GM23338 (cell line): ENCODE results near the gene SCG3. TPM values are rescaled to one million over a fixed set of nuclear protein-coding genes. Genes with fewer than 3 reads are reported as not detected.

Experiments used
- ATAC-seq: fragments of 200-7000 bp; cut with Tn5 transposase; 3 replicates; pipeline ENCODE4 v1.9.1; 2020
- DNase-seq: peaks from one replicate; pipeline ENCODE4 v3.0.0-alpha.2; 2015; ENCODE audit warnings: low spot score
- H2AFZ ChIP-seq: fragments of 200-600 bp; sonication (generic); 2 replicates; pipeline ENCODE4 v1.8.0; 2016; ENCODE audit warnings: antibody characterized with exemption, mild to moderate bottlenecking, moderate library complexity
- H3F3A ChIP-seq: fragments of 200-600 bp; sonication (generic); replicated peaks from 2 replicates; pipeline ENCODE4 v1.8.0; 2017; ENCODE audit warnings: antibody characterized with exemption, mixed run types, low read depth
- H3K27ac ChIP-seq: fragments of 200-600 bp; sonication (generic); 2 replicates; pipeline ENCODE4 v1.6.1; 2016; ENCODE audit warnings: low read depth
- H3K27me3 ChIP-seq: fragments of 200-600 bp; sonication (generic); 2 replicates; pipeline ENCODE4 v1.8.0; 2016; ENCODE audit warnings: mild to moderate bottlenecking, mixed run types, moderate library complexity; ENCODE audit not compliant: insufficient read depth
- H3K36me3 ChIP-seq: fragments of 200-600 bp; sonication (generic); 2 replicates; pipeline ENCODE4 v1.8.0; 2016; ENCODE audit warnings: mild to moderate bottlenecking; ENCODE audit not compliant: insufficient read depth
- H3K4me1 ChIP-seq: fragments of 200-600 bp; sonication (generic); 2 replicates; pipeline ENCODE4 v1.8.0; 2016; ENCODE audit warnings: mild to moderate bottlenecking, moderate library complexity; ENCODE audit not compliant: insufficient read depth
- H3K4me2 ChIP-seq: fragments of 200-600 bp; sonication (generic); 2 replicates; pipeline ENCODE4 v1.7.1; 2017; ENCODE audit warnings: mixed run types
- H3K4me3 ChIP-seq: fragments of 200-600 bp; sonication (generic); 2 replicates; pipeline ENCODE4 v1.6.1; 2016; ENCODE audit warnings: mixed run types
- H3K79me2 ChIP-seq: fragments of 200-600 bp; sonication (generic); replicated peaks from 2 replicates; pipeline ENCODE4 v1.8.0; 2017; ENCODE audit warnings: mild to moderate bottlenecking; ENCODE audit not compliant: insufficient read depth
- H3K9me2 ChIP-seq: fragments of 200-600 bp; sonication (generic); 2 replicates; pipeline ENCODE4 v1.8.0; 2017; ENCODE audit not compliant: insufficient read depth
- H4K20me1 ChIP-seq: fragments of 200-600 bp; sonication (generic); replicated peaks from 2 replicates; pipeline ENCODE4 v1.8.0; 2017; ENCODE audit warnings: mild to moderate bottlenecking; ENCODE audit not compliant: insufficient read depth
- H3K27ac Mint-ChIP-seq: 2 replicates; pipeline ENCODE4 v1.8.0; 2020; ENCODE audit warnings: inconsistent platforms, mild to moderate bottlenecking, moderate library complexity, mixed read lengths
- H3K27me3 Mint-ChIP-seq: 3 replicates; pipeline ENCODE4 v1.8.0; 2022; ENCODE audit warnings: low read depth, mild to moderate bottlenecking, moderate library complexity, mixed read lengths, inconsistent platforms; ENCODE audit not compliant: insufficient read depth, poor library complexity
- H3K36me3 Mint-ChIP-seq: 3 replicates; pipeline ENCODE4 v1.8.0; 2021; ENCODE audit warnings: low read depth, mild to moderate bottlenecking, inconsistent platforms, moderate library complexity, mixed read lengths
- H3K4me1 Mint-ChIP-seq: 3 replicates; pipeline ENCODE4 v1.8.0; 2020; ENCODE audit warnings: mild to moderate bottlenecking, inconsistent platforms, mixed read lengths
- H3K4me3 Mint-ChIP-seq: 3 replicates; pipeline ENCODE4 v1.8.0; 2021; ENCODE audit warnings: moderate library complexity, mild to moderate bottlenecking, inconsistent platforms, mixed read lengths
- H3K9me3 Mint-ChIP-seq: 3 replicates; pipeline ENCODE4 v1.8.0; 2020; ENCODE audit warnings: moderate library complexity, mild to moderate bottlenecking, inconsistent platforms, mixed read lengths
- CREB1 ChIP-seq: fragments of 250-450 bp; sonication (Bioruptor Pico); IDR thresholded peaks from 2 replicates; pipeline ENCODE4 v1.5.0; 2020; ENCODE audit warnings: low read depth, mild to moderate bottlenecking, moderate library complexity
- EZH2 ChIP-seq: fragments of 200-600 bp; sonication (generic); IDR thresholded peaks from one replicate; pipeline ENCODE4 v1.8.0; 2017; ENCODE audit warnings: antibody characterized with exemption, mild to moderate bottlenecking, low read depth; ENCODE audit not compliant: unreplicated experiment
- JUNB ChIP-seq: IDR thresholded peaks from one replicate; pipeline ENCODE4 v1.6.1; 2016; ENCODE audit warnings: antibody characterized with exemption; ENCODE audit not compliant: unreplicated experiment
- POLR2AphosphoS5 ChIP-seq: IDR thresholded peaks from 2 replicates; pipeline ENCODE4 v1.6.1; 2016; ENCODE audit warnings: antibody characterized with exemption, low read depth
- STAT1 ChIP-seq: IDR thresholded peaks from one replicate; pipeline ENCODE4 v1.6.1; 2016; ENCODE audit warnings: antibody characterized with exemption; ENCODE audit not compliant: unreplicated experiment
- ZNF114 ChIP-seq: fragments of 250-450 bp; sonication (Bioruptor Pico); IDR thresholded peaks from 2 replicates; pipeline ENCODE4 v1.5.0; 2020; ENCODE audit warnings: mild to moderate bottlenecking, moderate library complexity
- ZNF331 ChIP-seq: fragments of 250-450 bp; sonication (Bioruptor Pico); IDR thresholded peaks from 2 replicates; pipeline ENCODE4 v1.5.0; 2020; ENCODE audit warnings: low read depth, mild to moderate bottlenecking, moderate library complexity
- polyA plus RNA-seq: library from polyadenylated mRNA; unstranded; fragments of >200 nt; fragmentation: Nextera tagmentation; extraction: Ambion mirVana; gene quantifications from 2 replicates; pipeline ENCODE4 v1.2.1, GENCODE V29; 2016
- total RNA-seq: library from RNA; depleted of rRNA; stranded (reverse); fragments of >200 nt; shearing (Covaris generic); gene quantifications from 2 replicates; pipeline ENCODE4 v1.2.3, GENCODE V29; 2014
- TF ChIP-seq, protein P1 (sequence below), 2 experiments: fragments of 200-600 bp in 1 of 2; sonication (generic) in 1 of 2; conservative IDR thresholded peaks; 2 replicates each; pipeline versions ENCODE4 v1.5.1 to v1.6.1; 2016 to 2017; ENCODE audit warnings: antibody characterized with exemption in 2 of 2, low read depth in 2 of 2, mild to moderate bottlenecking in 2 of 2, moderate library complexity in 1 of 2
- TF ChIP-seq, protein P2 (sequence below): fragments of 250-450 bp; sonication (Bioruptor Pico); IDR thresholded peaks from 2 replicates; pipeline ENCODE4 v1.5.0; 2020; ENCODE audit warnings: mild to moderate bottlenecking, moderate library complexity

The SCG3 gene
- total and polyA plus RNA-seq, 2 experiments from 2014 or later: 44.2 to 99.5 TPM

DNA sequence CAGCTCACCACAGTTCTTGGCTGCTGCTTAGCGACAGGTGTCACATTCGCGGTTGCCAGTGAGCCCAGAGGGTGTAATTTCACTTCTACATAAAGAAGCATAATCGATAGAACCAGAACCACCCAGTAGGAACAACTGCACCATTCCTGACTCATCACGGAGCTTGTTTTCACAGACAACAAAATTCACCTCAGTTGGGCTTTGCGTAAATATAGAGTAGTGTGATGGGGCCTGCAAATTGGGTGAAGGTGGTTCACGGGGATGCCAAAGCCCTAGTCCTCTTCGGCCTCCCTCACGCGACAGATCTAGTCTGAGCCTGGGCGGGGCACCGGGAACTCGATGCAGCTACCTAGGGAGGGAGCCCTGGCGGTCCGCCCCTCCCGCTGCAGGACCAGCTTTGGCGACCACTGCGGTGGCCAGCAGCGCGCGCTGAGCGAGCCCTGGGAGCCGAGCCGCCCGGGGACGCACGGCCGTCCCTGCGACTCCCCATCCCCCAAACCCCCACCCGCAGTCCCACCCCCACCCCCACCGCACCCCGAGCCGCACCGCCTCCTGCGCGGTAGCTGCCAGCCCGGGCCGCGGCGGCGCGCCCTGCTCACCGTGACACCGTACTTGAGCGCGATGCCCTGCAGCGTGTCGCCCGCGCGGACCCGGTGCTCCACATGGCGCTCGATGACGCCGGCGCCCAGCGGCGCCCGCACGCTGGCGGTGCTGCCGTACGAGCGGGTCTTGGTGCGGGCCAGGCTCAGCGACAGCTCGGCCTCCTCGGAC lies 55.6 kb downstream of the SCG3 start:
- peak; percentile 70 for DNase-seq
- peaks cover 22% of the 10 kb centered on the region for H3K27me3 Mint-ChIP-seq
- Histone ChIP-seq H2AFZ (peak overlapping the region; percentile 90), H3K4me1 (peaks cover 8% of the 10 kb centered on the region), H3K4me2 (peak overlapping the region; percentile 88), H3K9me2 (no peaks in the 10 kb centered on the region), H3K36me3 (no peaks in the 10 kb centered on the region), H4K20me1 (no peaks in the 10 kb centered on the region), H3K27ac (no peak overlapping the region), H3K4me3 (peak overlapping the region; percentile 65), H3K79me2 (no peaks in the 10 kb centered on the region), H3F3A (no peaks in the 10 kb centered on the region), H3K27me3 (peaks cover 42% of the 10 kb centered on the region)
- peak overlapping the region; percentile 75 for H3K4me3 Mint-ChIP-seq
- H3K4me1 Mint-ChIP-seq: peaks cover 15% of the 10 kb centered on the region
- TF ChIP-seq CREB1 (CRISPR knock-in tag) (peak; percentile 14; the same call in 1 of the 2 replicates), EZH2 (peak; percentile 32), STAT1 (no peak), ZNF331 (CRISPR knock-in tag) (no peak)
- peak; percentile 77 for ATAC-seq
- H3K27ac Mint-ChIP-seq: no peak overlapping the region
- no peaks in the 10 kb centered on the region; the same call in 2 of the 3 replicates for H3K9me3 Mint-ChIP-seq
- no peaks in the 10 kb centered on the region; the same call in 2 of the 3 replicates for H3K36me3 Mint-ChIP-seq

DNA sequence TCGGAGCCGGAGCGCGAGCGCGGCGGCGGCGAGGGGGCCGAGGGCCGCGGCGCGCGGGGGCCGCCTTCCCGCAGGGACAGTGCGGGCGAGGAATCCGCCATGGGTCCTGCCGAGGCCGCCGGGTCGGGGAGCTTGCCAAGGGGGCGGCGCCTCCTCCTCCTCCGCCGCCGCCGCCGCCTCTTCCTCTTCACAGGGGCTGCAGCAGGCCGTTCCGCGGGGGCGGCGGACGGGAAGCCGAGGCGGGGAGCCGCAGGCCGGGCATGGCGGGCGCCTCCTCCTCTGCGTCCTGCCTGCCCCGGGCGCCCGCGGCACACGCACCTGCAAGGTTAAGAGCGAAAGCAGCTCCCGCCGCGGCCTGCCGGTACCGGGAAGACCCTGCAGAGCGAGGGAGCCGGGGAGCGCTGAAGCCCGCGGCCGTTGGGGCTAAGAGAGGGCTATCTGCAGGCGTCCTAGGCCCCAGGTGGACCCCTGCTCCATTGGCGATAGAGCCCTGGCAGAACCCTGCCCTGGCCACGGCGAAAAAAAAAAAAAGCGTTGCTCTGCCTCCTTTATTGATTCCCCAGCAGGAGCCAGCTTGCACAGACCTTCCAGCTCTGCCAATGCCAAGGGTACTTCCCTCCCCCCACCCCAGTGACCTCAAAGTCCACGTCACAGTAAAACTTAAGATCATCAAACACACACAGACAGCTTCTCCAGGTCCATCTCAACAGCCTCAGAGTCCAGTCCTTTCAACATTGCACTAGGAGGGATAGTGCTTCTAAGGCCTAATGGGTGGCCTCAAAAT lies 56.4 kb downstream of the SCG3 start, which contains the start of gene LYSMD2:
Gene LYSMD2, minus strand, starts transcription at position 134 of the 784 bp plus-strand sequence. Its CDS starts 33 bp downstream, at position 101.
- Histone ChIP-seq H3K36me3 (no peaks in the 10 kb centered on the region), H3K4me2 (peak within 1 kb of the TSS; percentile 88), H3F3A (no peaks in the 10 kb centered on the region), H2AFZ (peak within 1 kb of the TSS; percentile 90), H3K27ac (no peak within 1 kb of the TSS), H3K4me3 (peak within 1 kb of the TSS; percentile 65), H3K79me2 (no peaks in the 10 kb centered on the region), H3K9me2 (no peaks in the 10 kb centered on the region), H4K20me1 (no peaks in the 10 kb centered on the region), H3K4me1 (peaks cover 8% of the 10 kb centered on the region), H3K27me3 (peaks cover 42% of the 10 kb centered on the region)
- H3K36me3 Mint-ChIP-seq: no peaks in the 10 kb centered on the region; the same call in 2 of the 3 replicates
- peaks cover 22% of the 10 kb centered on the region for H3K27me3 Mint-ChIP-seq
- H3K27ac Mint-ChIP-seq: no peak within 1 kb of the TSS
- DNase-seq: peak; percentile 69
- H3K4me1 Mint-ChIP-seq: peaks cover 12% of the 10 kb centered on the region
- H3K9me3 Mint-ChIP-seq: no peaks in the 10 kb centered on the region; the same call in 2 of the 3 replicates
- peak within 1 kb of the TSS; percentile 75 for H3K4me3 Mint-ChIP-seq
- peak; percentile 70 for ATAC-seq
- TF ChIP-seq, protein P1, sequence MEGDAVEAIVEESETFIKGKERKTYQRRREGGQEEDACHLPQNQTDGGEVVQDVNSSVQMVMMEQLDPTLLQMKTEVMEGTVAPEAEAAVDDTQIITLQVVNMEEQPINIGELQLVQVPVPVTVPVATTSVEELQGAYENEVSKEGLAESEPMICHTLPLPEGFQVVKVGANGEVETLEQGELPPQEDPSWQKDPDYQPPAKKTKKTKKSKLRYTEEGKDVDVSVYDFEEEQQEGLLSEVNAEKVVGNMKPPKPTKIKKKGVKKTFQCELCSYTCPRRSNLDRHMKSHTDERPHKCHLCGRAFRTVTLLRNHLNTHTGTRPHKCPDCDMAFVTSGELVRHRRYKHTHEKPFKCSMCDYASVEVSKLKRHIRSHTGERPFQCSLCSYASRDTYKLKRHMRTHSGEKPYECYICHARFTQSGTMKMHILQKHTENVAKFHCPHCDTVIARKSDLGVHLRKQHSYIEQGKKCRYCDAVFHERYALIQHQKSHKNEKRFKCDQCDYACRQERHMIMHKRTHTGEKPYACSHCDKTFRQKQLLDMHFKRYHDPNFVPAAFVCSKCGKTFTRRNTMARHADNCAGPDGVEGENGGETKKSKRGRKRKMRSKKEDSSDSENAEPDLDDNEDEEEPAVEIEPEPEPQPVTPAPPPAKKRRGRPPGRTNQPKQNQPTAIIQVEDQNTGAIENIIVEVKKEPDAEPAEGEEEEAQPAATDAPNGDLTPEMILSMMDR (conservative IDR thresholded peaks at IDR 0.05; ENCODE audit: low read depth in 2 of 2): no peak
- TF ChIP-seq, protein P2, sequence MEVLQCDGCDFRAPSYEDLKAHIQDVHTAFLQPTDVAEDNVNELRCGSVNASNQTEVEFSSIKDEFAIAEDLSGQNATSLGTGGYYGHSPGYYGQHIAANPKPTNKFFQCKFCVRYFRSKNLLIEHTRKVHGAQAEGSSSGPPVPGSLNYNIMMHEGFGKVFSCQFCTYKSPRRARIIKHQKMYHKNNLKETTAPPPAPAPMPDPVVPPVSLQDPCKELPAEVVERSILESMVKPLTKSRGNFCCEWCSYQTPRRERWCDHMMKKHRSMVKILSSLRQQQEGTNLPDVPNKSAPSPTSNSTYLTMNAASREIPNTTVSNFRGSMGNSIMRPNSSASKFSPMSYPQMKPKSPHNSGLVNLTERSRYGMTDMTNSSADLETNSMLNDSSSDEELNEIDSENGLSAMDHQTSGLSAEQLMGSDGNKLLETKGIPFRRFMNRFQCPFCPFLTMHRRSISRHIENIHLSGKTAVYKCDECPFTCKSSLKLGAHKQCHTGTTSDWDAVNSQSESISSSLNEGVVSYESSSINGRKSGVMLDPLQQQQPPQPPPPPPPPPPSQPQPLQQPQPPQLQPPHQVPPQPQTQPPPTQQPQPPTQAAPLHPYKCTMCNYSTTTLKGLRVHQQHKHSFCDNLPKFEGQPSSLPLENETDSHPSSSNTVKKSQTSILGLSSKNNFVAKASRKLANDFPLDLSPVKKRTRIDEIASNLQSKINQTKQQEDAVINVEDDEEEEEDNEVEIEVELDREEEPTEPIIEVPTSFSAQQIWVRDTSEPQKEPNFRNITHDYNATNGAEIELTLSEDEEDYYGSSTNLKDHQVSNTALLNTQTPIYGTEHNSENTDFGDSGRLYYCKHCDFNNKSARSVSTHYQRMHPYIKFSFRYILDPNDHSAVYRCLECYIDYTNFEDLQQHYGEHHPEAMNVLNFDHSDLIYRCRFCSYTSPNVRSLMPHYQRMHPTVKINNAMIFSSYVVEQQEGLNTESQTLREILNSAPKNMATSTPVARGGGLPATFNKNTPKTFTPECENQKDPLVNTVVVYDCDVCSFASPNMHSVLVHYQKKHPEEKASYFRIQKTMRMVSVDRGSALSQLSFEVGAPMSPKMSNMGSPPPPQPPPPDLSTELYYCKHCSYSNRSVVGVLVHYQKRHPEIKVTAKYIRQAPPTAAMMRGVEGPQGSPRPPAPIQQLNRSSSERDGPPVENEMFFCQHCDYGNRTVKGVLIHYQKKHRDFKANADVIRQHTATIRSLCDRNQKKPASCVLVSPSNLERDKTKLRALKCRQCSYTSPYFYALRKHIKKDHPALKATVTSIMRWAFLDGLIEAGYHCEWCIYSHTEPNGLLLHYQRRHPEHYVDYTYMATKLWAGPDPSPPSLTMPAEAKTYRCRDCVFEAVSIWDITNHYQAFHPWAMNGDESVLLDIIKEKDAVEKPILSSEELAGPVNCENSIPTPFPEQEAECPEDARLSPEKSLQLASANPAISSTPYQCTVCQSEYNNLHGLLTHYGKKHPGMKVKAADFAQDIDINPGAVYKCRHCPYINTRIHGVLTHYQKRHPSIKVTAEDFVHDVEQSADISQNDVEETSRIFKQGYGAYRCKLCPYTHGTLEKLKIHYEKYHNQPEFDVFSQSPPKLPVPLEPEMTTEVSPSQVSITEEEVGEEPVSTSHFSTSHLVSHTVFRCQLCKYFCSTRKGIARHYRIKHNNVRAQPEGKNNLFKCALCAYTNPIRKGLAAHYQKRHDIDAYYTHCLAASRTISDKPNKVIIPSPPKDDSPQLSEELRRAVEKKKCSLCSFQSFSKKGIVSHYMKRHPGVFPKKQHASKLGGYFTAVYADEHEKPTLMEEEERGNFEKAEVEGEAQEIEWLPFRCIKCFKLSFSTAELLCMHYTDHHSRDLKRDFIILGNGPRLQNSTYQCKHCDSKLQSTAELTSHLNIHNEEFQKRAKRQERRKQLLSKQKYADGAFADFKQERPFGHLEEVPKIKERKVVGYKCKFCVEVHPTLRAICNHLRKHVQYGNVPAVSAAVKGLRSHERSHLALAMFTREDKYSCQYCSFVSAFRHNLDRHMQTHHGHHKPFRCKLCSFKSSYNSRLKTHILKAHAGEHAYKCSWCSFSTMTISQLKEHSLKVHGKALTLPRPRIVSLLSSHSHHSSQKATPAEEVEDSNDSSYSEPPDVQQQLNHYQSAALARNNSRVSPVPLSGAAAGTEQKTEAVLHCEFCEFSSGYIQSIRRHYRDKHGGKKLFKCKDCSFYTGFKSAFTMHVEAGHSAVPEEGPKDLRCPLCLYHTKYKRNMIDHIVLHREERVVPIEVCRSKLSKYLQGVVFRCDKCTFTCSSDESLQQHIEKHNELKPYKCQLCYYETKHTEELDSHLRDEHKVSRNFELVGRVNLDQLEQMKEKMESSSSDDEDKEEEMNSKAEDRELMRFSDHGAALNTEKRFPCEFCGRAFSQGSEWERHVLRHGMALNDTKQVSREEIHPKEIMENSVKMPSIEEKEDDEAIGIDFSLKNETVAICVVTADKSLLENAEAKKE (CRISPR knock-in tag): no peak
- TF ChIP-seq STAT1 (no peak), POLR2AphosphoS5 (no peak; the same call in 1 of the 2 replicates), ZNF331 (CRISPR knock-in tag) (no peak), JUNB (no peak), ZNF114 (CRISPR knock-in tag) (no peak)
